ENCODE results near the gene ATP8B4.

- TF ChIP-seq EZH2 (IDR thresholded peaks at IDR 0.05; ENCODE audit: insufficient read depth, poor library complexity, severe bottlenecking) (no peak), EZH2phosphoT487 (IDR thresholded peaks at IDR 0.05; ENCODE audit: insufficient read depth, low read depth) (no peak)
These were observed 52.4 kb downstream of the ATP8B4 start for GRCh38 chr15:50066666-50067065.

All from GM23248 (cell line).